B cell (primary cell): ENCODE data around the gene BBS5. TPM values are rescaled to one million over a fixed set of nuclear protein-coding genes. Genes with fewer than 3 reads are reported as not detected.

Source experiments
- ATAC-seq: fragments of 200-7000 bp; cut with Tn5 transposase; one replicate; pipeline ENCODE4 v1.10.0; 2021; ENCODE audit warnings: low read depth, mild to moderate bottlenecking, moderate number of reproducible peaks, moderate library complexity
- CTCF ChIA-PET: fragments of 350-600 bp; sonication (Branson Sonifier 250); formaldehyde crosslinking; loops from one replicate; lab custom pipeline; 2021; ENCODE audit warnings: antibody characterized with exemption, inconsistent platforms; lab: Charles Lee
- POLR2A ChIA-PET: fragments of 350-600 bp; sonication (Branson Sonifier 250); formaldehyde crosslinking; loops from one replicate; lab custom pipeline; 2021; ENCODE audit warnings: antibody characterized with exemption; lab: Charles Lee
- DNase-seq: peaks from one replicate; pipeline ENCODE4 v3.0.0; 2013
- H2AFZ ChIP-seq: 2 replicates; pipeline ENCODE4 v1.6.1; 2012; ENCODE audit warnings: mild to moderate bottlenecking, low read depth, low read length; ENCODE audit not compliant: insufficient read depth, poor library complexity, severe bottlenecking
- H3K27ac ChIP-seq, 2 donors: 1 replicate in 1 of 2; 2 replicates in 1 of 2; pipeline ENCODE4 v1.5.1; 2012 to 2013; ENCODE audit warnings: low read length in 2 of 2, mild to moderate bottlenecking in 2 of 2, moderate library complexity in 1 of 2
- H3K27me3 ChIP-seq, 4 experiments: fragments of 200-600 bp in 1 of 4; sonication (generic) in 1 of 4; replicated peaks in 1 of 4; 1 replicate in 2 of 4; 2 replicates in 2 of 4; pipeline versions ENCODE4 v1.6.1 to v1.7.0; 2013 to 2016; ENCODE audit warnings: low read length in 3 of 4, mild to moderate bottlenecking in 2 of 4, mixed read lengths in 1 of 4, moderate library complexity in 1 of 4; ENCODE audit not compliant: insufficient read depth in 4 of 4, control insufficient read depth in 3 of 4; ENCODE audit errors: control extremely low read depth in 1 of 4
- H3K36me3 ChIP-seq, 2 experiments: replicated peaks in 1 of 2; 1 replicate in 1 of 2; 2 replicates in 1 of 2; pipeline versions ENCODE4 v1.6.1 to v1.7.1; 2013; ENCODE audit warnings: low read length in 1 of 2; ENCODE audit not compliant: insufficient read depth in 2 of 2, control insufficient read depth in 1 of 2; ENCODE audit errors: control extremely low read depth in 1 of 2, extremely low read depth in 1 of 2
- H3K4me1 ChIP-seq, 2 donors: fragments of 200-600 bp in 1 of 2; sonication (generic) in 1 of 2; 1 replicate in 1 of 2; 2 replicates in 1 of 2; pipeline versions ENCODE4 v1.5.1 to v1.6.1; 2013 to 2017; ENCODE audit warnings: low read length in 2 of 2; ENCODE audit not compliant: control insufficient read depth in 2 of 2, insufficient read depth in 2 of 2
- H3K4me2 ChIP-seq: replicated peaks from 2 replicates; pipeline ENCODE3; 2012; ENCODE audit warnings: mild to moderate bottlenecking, low read depth, low read length; ENCODE audit not compliant: poor library complexity, severe bottlenecking
- H3K4me3 ChIP-seq, 5 experiments: fragments of 200-600 bp in 1 of 5; sonication (generic) in 1 of 5; 1 replicate in 3 of 5; 2 replicates in 2 of 5; pipeline versions ENCODE4 v1.5.1 to v1.7.0; 2011 to 2016; ENCODE audit warnings: low read length in 4 of 5, mild to moderate bottlenecking in 4 of 5, low read depth in 2 of 5, control low read depth in 1 of 5, moderate library complexity in 1 of 5; ENCODE audit not compliant: insufficient read depth in 1 of 5; ENCODE audit errors: control extremely low read depth in 1 of 5, extremely low read depth in 1 of 5
- H3K79me2 ChIP-seq: fragments of 200-600 bp; sonication (generic); one replicate; pipeline ENCODE4 v1.6.0; 2016; ENCODE audit warnings: low read length; ENCODE audit not compliant: control insufficient read depth, insufficient read depth
- H3K9ac ChIP-seq: fragments of 200-600 bp; sonication (generic); 2 replicates; pipeline ENCODE4 v1.6.1; 2017; ENCODE audit warnings: mild to moderate bottlenecking, low read length, moderate library complexity
- H3K9me3 ChIP-seq, 3 donors: one replicate each; pipeline versions ENCODE4 v1.6.1 to v1.7.1; 2013; ENCODE audit warnings: low read length in 2 of 3; ENCODE audit not compliant: control insufficient read depth in 2 of 3, insufficient read depth in 1 of 3; ENCODE audit errors: control extremely low read depth in 1 of 3
- H4K20me1 ChIP-seq: 2 replicates; pipeline ENCODE4 v1.6.0; 2012; ENCODE audit warnings: mild to moderate bottlenecking, low read length; ENCODE audit not compliant: insufficient read depth, control insufficient read depth, poor library complexity, severe bottlenecking
- H3K27ac Mint-ChIP-seq: one replicate; pipeline ENCODE4 v1.8.0; 2021; ENCODE audit warnings: mixed read lengths
- H3K27me3 Mint-ChIP-seq: one replicate; pipeline ENCODE4 v1.8.0; 2021; ENCODE audit warnings: mixed read lengths
- H3K4me1 Mint-ChIP-seq: one replicate; pipeline ENCODE4 v1.8.0; 2021; ENCODE audit warnings: mixed read lengths
- H3K4me3 Mint-ChIP-seq: one replicate; pipeline ENCODE4 v1.8.0; 2021; ENCODE audit warnings: mixed read lengths
- H3K9me3 Mint-ChIP-seq: one replicate; pipeline ENCODE4 v1.8.0; 2022; ENCODE audit warnings: mixed read lengths; ENCODE audit not compliant: insufficient read depth
- CTCF ChIP-seq: fragments of 200-600 bp; IDR thresholded peaks from one replicate; pipeline ENCODE4 v1.8.0; 2022; ENCODE audit warnings: antibody characterized with exemption, mild to moderate bottlenecking
- EZH2 ChIP-seq: IDR thresholded peaks from 2 replicates; pipeline ENCODE4 v1.6.1; 2012; ENCODE audit warnings: borderline replicate concordance, low read depth, mild to moderate bottlenecking, moderate library complexity, low read length; ENCODE audit not compliant: insufficient read depth, poor library complexity, severe bottlenecking
- WGBS: methylation state at CpG from one replicate; pipeline ENCODE4 v1.1.5; 2013; ENCODE audit warnings: missing lambda C conversion rate; ENCODE audit not compliant: insufficient coverage; 5-methylcytosine and 5-hydroxymethylcytosine counted together
- intact Hi-C: fragments of 100-400 bp; cut with micrococcal nuclease; formaldehyde crosslinking; loops from one replicate; pipeline ENCODE4 v1.10.0; 2022
- polyA plus RNA-seq: library from polyadenylated mRNA; depleted of rRNA; stranded (reverse); fragments of >200 nt; gene quantifications from 2 replicates; pipeline ENCODE4 v1.2.3, GENCODE V29; 2012
- total RNA-seq, 2 donors: library from RNA; stranded (reverse); fragments of 120-200 nt in 1 of 2; gene quantifications; 1 replicate in 1 of 2; 2 replicates in 1 of 2; pipeline versions ENCODE4 v1.2.3 to v1.2.4, GENCODE V29; 2013 to 2022

Gene BBS5
- total and polyA plus RNA-seq, 2 donors (not counting 1 experiment from before 2014, with no cell fraction given) = 0.76 to 2.1 TPM

GRCh38 chr2:169523681-169524080, 44.4 kb downstream of the BBS5 start:
- DNase-seq (no peak), ATAC-seq (no peak)
- no peak overlapping the region for H3K27ac ChIP-seq
- POLR2A ChIA-PET = no interaction called here
- H3K4me3 Mint-ChIP-seq = no peak overlapping the region
- no peak overlapping the region for H3K9ac ChIP-seq
- H3K9me3 ChIP-seq = no peaks in the 10 kb centered on the region
- H3K4me1 ChIP-seq = no peaks in the 10 kb centered on the region
- H3K27me3 Mint-ChIP-seq = no peaks in the 10 kb centered on the region
- H3K36me3 ChIP-seq = no peaks in the 10 kb centered on the region
- no peaks in the 10 kb centered on the region for H3K27me3 ChIP-seq
- no peak overlapping the region for H3K27ac Mint-ChIP-seq
- no peaks in the 10 kb centered on the region for H3K9me3 Mint-ChIP-seq
- no peak overlapping the region for H3K4me3 ChIP-seq
- no peaks in the 10 kb centered on the region for H3K4me1 Mint-ChIP-seq
- H4K20me1 ChIP-seq = no peaks in the 10 kb centered on the region
- intact Hi-C loops = no loop called here
- no CpG with 5 or more reads among the region's 5 CpGs for whole genome bisulfite sequencing
- H3K79me2 ChIP-seq = no peaks in the 10 kb centered on the region
- H3K4me2 ChIP-seq = no peak overlapping the region
- TF ChIP-seq CTCF (no peak), EZH2 (no peak)
- CTCF ChIA-PET = no interaction called here
- no peak overlapping the region for H2AFZ ChIP-seq

- no peaks in the 10 kb centered on the region for H3K4me1 Mint-ChIP-seq
- WGBS = no CpG with 5 or more reads among the region's 2 CpGs
- intact Hi-C loops = no loop called here
- Histone ChIP-seq H3K27me3 (no peaks in the 10 kb centered on the region), H3K4me1 (no peaks in the 10 kb centered on the region), H3K4me2 (no peak overlapping the region), H3K36me3 (peaks cover 0 to 1% of the 10 kb centered on the region in 2 experiments), H3K9me3 (no peaks in the 10 kb centered on the region), H4K20me1 (no peaks in the 10 kb centered on the region), H3K9ac (no peak overlapping the region), H3K4me3 (no peak overlapping the region), H3K79me2 (no peaks in the 10 kb centered on the region), H2AFZ (no peak overlapping the region), H3K27ac (no peak overlapping the region)
- H3K27ac Mint-ChIP-seq = no peak overlapping the region
- TF ChIP-seq CTCF = no peak
- TF ChIP-seq EZH2 = no peak
- ATAC-seq (no peak), DNase-seq (no peak)
- POLR2A ChIA-PET = no interaction called here
- H3K4me3 Mint-ChIP-seq = no peak overlapping the region
- CTCF ChIA-PET = interaction anchor here (1.0 kb wide), 1 partner anchor 274 kb away, joined by 3 read pairs; the partner anchor contains the start of gene SSB
- no peaks in the 10 kb centered on the region for H3K9me3 Mint-ChIP-seq
- no peaks in the 10 kb centered on the region for H3K27me3 Mint-ChIP-seq
These were observed 46.1 kb downstream of the BBS5 start for GRCh38 chr2:169525434-169525833.
